Upper lobe of left lung (tissue), 6 donors: ENCODE measurements around the gene BCL2L14. TPM values are rescaled to one million over a fixed set of nuclear protein-coding genes. Genes with fewer than 3 reads are reported as not detected.

ENCODE experiments used
- ATAC-seq, 2 donors: fragments of 200-7000 bp; cut with Tn5 transposase; one replicate each; pipeline ENCODE4 v1.9.1; 2022; ENCODE audit warnings: mild to moderate bottlenecking in 2 of 2, moderate library complexity in 2 of 2; ENCODE audit not compliant: low FRiP score in 2 of 2
- DNase-seq, 2 donors: peaks; one replicate each; pipeline ENCODE4 v3.0.0-alpha.2; 2019 to 2020
- H3K27ac ChIP-seq, 4 donors: fragments of 200-600 bp; sonication (generic); one replicate each; pipeline ENCODE4 v1.5.1; 2016 to 2019
- H3K27me3 ChIP-seq, 4 donors: fragments of 200-600 bp; sonication (generic); one replicate each; pipeline ENCODE4 v1.5.1; 2017 to 2019
- H3K36me3 ChIP-seq, 4 donors: fragments of 200-600 bp; sonication (generic); one replicate each; pipeline ENCODE4 v1.5.1; 2016 to 2019
- H3K4me1 ChIP-seq, 4 donors: fragments of 200-600 bp; sonication (generic); one replicate each; pipeline ENCODE4 v1.5.1; 2018 to 2019
- H3K4me3 ChIP-seq, 4 donors: fragments of 200-600 bp; sonication (generic); one replicate each; pipeline ENCODE4 v1.5.1; 2017 to 2019; ENCODE audit warnings: mild to moderate bottlenecking in 2 of 4, moderate library complexity in 1 of 4
- H3K9me3 ChIP-seq, 4 donors: fragments of 200-600 bp; sonication (generic); one replicate each; pipeline ENCODE4 v1.5.1; 2018 to 2019
- CTCF ChIP-seq, 6 experiments: fragments of 450-650 bp in 4 of 6; fragments of 200-600 bp in 2 of 6; sonication (generic) in 2 of 6; IDR thresholded peaks; one replicate each; pipeline ENCODE4 v1.5.1; 2016 to 2019; ENCODE audit warnings: antibody characterized with exemption in 6 of 6
- EP300 ChIP-seq, 4 donors: sonication (generic); formaldehyde crosslinking; IDR thresholded peaks; one replicate each; pipeline ENCODE4 v1.5.1; 2017; ENCODE audit warnings: antibody characterized with exemption in 4 of 4, control low read depth in 2 of 4
- POLR2A ChIP-seq, 4 donors: fragments of 450-650 bp; IDR thresholded peaks; one replicate each; pipeline ENCODE4 v1.5.1; 2016 to 2017; ENCODE audit warnings: antibody characterized with exemption in 4 of 4, mild to moderate bottlenecking in 2 of 4
- POLR2AphosphoS5 ChIP-seq, 2 donors: sonication (generic); formaldehyde crosslinking; IDR thresholded peaks; one replicate each; pipeline ENCODE4 v1.5.1; 2017; ENCODE audit warnings: antibody characterized with exemption in 2 of 2
- WGBS, 2 donors: methylation state at CpG; one replicate each; pipeline ENCODE4 v1.1.5; 2017 to 2018; 5-methylcytosine and 5-hydroxymethylcytosine counted together
- total RNA-seq, 6 donors: library from RNA; depleted of rRNA in 4 of 6; stranded (reverse); fragments of >200 nt in 4 of 6; gene quantifications; one replicate each; pipeline versions ENCODE4 v1.1.0 to v1.2.1, GENCODE V29; 2016 to 2021
- donor health status: DM: no; HTN: no; CAD: no; lungs with moderate emphysema.
- donor health status: DM: no; HTN: yes; CAD: no; lungs with severe emphysema.

BCL2L14 gene
- total RNA-seq, 6 donors from 2014 or later = 0.57 to 4.6 (median 1.8) TPM; not detected in 1

- 71 to 74% methylated on average over 3 of the region's 3 CpGs for WGBS, 2 donors
These were observed 11.2 kb downstream of the BCL2L14 start for GRCh38 chr12:12081836-12082497.

GRCh38 chr12:12083688-12084087 lies 12.9 kb downstream of the BCL2L14 start:
- H3K36me3 ChIP-seq = no peaks in the 10 kb centered on the region
- WGBS, 2 donors = 56 to 88% methylated on average over 8 of the region's 8 CpGs
- no peak for ATAC-seq

More at GRCh38 chr12:12081836-12082497, 11.2 kb downstream of the BCL2L14 start:
- no peaks in the 10 kb centered on the region for H3K27me3 ChIP-seq
- no peaks in the 10 kb centered on the region for H3K36me3 ChIP-seq
- peak in 5 of 6 experiments; percentile 10 to 45 (median 38) for TF ChIP-seq CTCF (IDR thresholded peaks at IDR 0.05)
- TF ChIP-seq POLR2AphosphoS5 (IDR thresholded peaks at IDR 0.05) = peak in 1 of 2 donors; percentile 48
- peak in 1 of 4 donors; percentile 29 for TF ChIP-seq EP300 (IDR thresholded peaks at IDR 0.05)
- TF ChIP-seq POLR2A (IDR thresholded peaks at IDR 0.05) = no peak
- H3K27ac ChIP-seq = peak overlapping the region; percentile 49 to 77 (median 64)
- H3K4me1 ChIP-seq = peaks cover 0 to 10% (median 0%) of the 10 kb centered on the region in 4 donors
- H3K9me3 ChIP-seq = no peaks in the 10 kb centered on the region
- DNase-seq (no peak), ATAC-seq (peak; percentile 65 to 68)
- H3K4me3 ChIP-seq = no peak overlapping the region

GRCh38 chr12:12086362-12086761 lies 15.6 kb downstream of the BCL2L14 start:
- Histone ChIP-seq H3K4me1 (peaks cover 0 to 10% (median 0%) of the 10 kb centered on the region in 4 donors), H3K27ac (no peak overlapping the region), H3K36me3 (no peaks in the 10 kb centered on the region), H3K27me3 (no peaks in the 10 kb centered on the region), H3K4me3 (no peak overlapping the region), H3K9me3 (no peaks in the 10 kb centered on the region)
- no peak for TF ChIP-seq POLR2A (IDR thresholded peaks at IDR 0.05)
- TF ChIP-seq EP300 (IDR thresholded peaks at IDR 0.05) = no peak
- no peak for TF ChIP-seq CTCF (IDR thresholded peaks at IDR 0.05)
- TF ChIP-seq POLR2AphosphoS5 (IDR thresholded peaks at IDR 0.05) = no peak
- 75 to 85% methylated on average over 5 of the region's 5 CpGs for WGBS, 2 donors
- ATAC-seq (no peak), DNase-seq (no peak)

More at GRCh38 chr12:12083688-12084087, 12.9 kb downstream of the BCL2L14 start:
- Histone ChIP-seq H3K9me3 (no peaks in the 10 kb centered on the region), H3K4me3 (no peak overlapping the region), H3K27me3 (no peaks in the 10 kb centered on the region), H3K27ac (no peak overlapping the region), H3K4me1 (peaks cover 0 to 10% (median 0%) of the 10 kb centered on the region in 4 donors)
- peak in 1 of 2 donors; percentile 64 for DNase-seq
- TF ChIP-seq POLR2A (IDR thresholded peaks at IDR 0.05) = no peak
- TF ChIP-seq EP300 (IDR thresholded peaks at IDR 0.05) = no peak

GRCh38 chr12:12086973-12087692 lies 16.4 kb downstream of the BCL2L14 start:
- no peak overlapping the region for H3K4me3 ChIP-seq
- no peak overlapping the region for H3K27ac ChIP-seq
- ATAC-seq (no peak), DNase-seq (no peak)
- H3K9me3 ChIP-seq = no peaks in the 10 kb centered on the region
- WGBS, 2 donors = 87 to 90% methylated on average over 9 of the region's 9 CpGs
- H3K4me1 ChIP-seq = peaks cover 0 to 8% (median 4%) of the 10 kb centered on the region in 4 donors
- H3K27me3 ChIP-seq = no peaks in the 10 kb centered on the region
- H3K36me3 ChIP-seq = no peaks in the 10 kb centered on the region
- no peak for TF ChIP-seq CTCF (IDR thresholded peaks at IDR 0.05)
- TF ChIP-seq POLR2AphosphoS5 (IDR thresholded peaks at IDR 0.05) = no peak
- TF ChIP-seq POLR2A (IDR thresholded peaks at IDR 0.05) = no peak
- TF ChIP-seq EP300 (IDR thresholded peaks at IDR 0.05) = no peak

- Histone ChIP-seq H3K4me3 (no peak overlapping the region), H3K27me3 (no peaks in the 10 kb centered on the region), H3K27ac (no peak overlapping the region), H3K36me3 (no peaks in the 10 kb centered on the region), H3K4me1 (peaks cover 0 to 12% (median 6%) of the 10 kb centered on the region in 4 donors), H3K9me3 (no peaks in the 10 kb centered on the region)
- ATAC-seq (no peak), DNase-seq (no peak)
- WGBS, 2 donors = 82 to 96% methylated on average over 2 of the region's 2 CpGs
- no peak for TF ChIP-seq POLR2AphosphoS5 (IDR thresholded peaks at IDR 0.05)
- TF ChIP-seq CTCF (IDR thresholded peaks at IDR 0.05) = no peak
- TF ChIP-seq POLR2A (IDR thresholded peaks at IDR 0.05) = no peak
- TF ChIP-seq EP300 (IDR thresholded peaks at IDR 0.05) = no peak
These were observed 16.9 kb downstream of the BCL2L14 start for GRCh38 chr12:12087693-12088034.
